ENCODE data around the gene MACF1. TPM values are rescaled to one million over a fixed set of nuclear protein-coding genes. Genes with fewer than 3 reads are reported as not detected.

The MACF1 gene
- polyA plus RNA-seq, 1 of the 3 experiments (the other 2 are of a cell fraction): 37.6 TPM

GRCh38 chr1:39229504-39229903, 25.0 kb downstream of the MACF1 start:
- WGBS (ENCODE audit: low lambda C conversion rate): 96% methylated on average over 4 of the region's 4 CpGs
- H3K4me1 ChIP-seq (ENCODE audit: control insufficient read depth in 1 of 2, insufficient read depth in 2 of 2, low read depth in 1 of 2, low read length in 1 of 2): peaks cover 0 to 25% of the 10 kb centered on the region in 2 experiments; a peak in 2 of 4 replicates
- H3K36me3 ChIP-seq (replicated peaks in 1 of 2; ENCODE audit: control insufficient read depth in 1 of 2, insufficient read depth in 2 of 2, low read length in 1 of 2): peaks cover 0 to 18% of the 10 kb centered on the region in 2 experiments
- no peak overlapping the region for H3K4me3 ChIP-seq (ENCODE audit: low read depth in 2 of 2, low read length in 1 of 2)
- no peak overlapping the region for H3K9ac ChIP-seq
- no peak overlapping the region; the same call in 1 of the 2 replicates for H3K4me2 ChIP-seq
- DNase-seq: no peak
- H3K27me3 ChIP-seq (ENCODE audit: insufficient read depth): no peaks in the 10 kb centered on the region
- peaks cover 87% of the 10 kb centered on the region for H3K79me2 ChIP-seq (ENCODE audit: insufficient read depth)
- CTCF ChIA-PET: no interaction called here
- H3K9me2 ChIP-seq: no peaks in the 10 kb centered on the region
- H3K27ac ChIP-seq (ENCODE audit: low read depth in 2 of 2, low read length in 1 of 2): peak overlapping the region in 1 of 2 experiments; percentile 75; a peak in 1 of 4 replicates
- H3K9me3 ChIP-seq: no peaks in the 10 kb centered on the region
- TF ChIP-seq USF1 (IDR thresholded peaks at IDR 0.05; ENCODE audit: borderline replicate concordance, low read depth) (no peak), RCOR1 (IDR thresholded peaks at IDR 0.05; ENCODE audit: low read length) (no peak), MEF2A (IDR thresholded peaks at IDR 0.05; ENCODE audit: borderline replicate concordance, low read depth) (no peak), YY1 (IDR thresholded peaks at IDR 0.05; ENCODE audit: low read depth) (no peak), MXI1 (IDR thresholded peaks at IDR 0.05; ENCODE audit: low read depth, low read length) (no peak)
- POLR2A ChIA-PET: no interaction called here
- H2AFZ ChIP-seq (ENCODE audit: low read depth): no peak overlapping the region
- H4K20me1 ChIP-seq (ENCODE audit: insufficient read depth): peaks cover 50% of the 10 kb centered on the region
- H3F3A ChIP-seq (replicated peaks; ENCODE audit: insufficient read depth): peaks cover 24% of the 10 kb centered on the region

GRCh38 chr1:39230261-39231190, 26.0 kb downstream of the MACF1 start:
- H3K27me3 ChIP-seq (ENCODE audit: insufficient read depth): no peaks in the 10 kb centered on the region
- ChIA-PET CTCF (interaction anchor here (0.7 to 1.8 kb wide), 2 partner anchors 132 to 180 kb away, joined by 3 to 4 read pairs; no protein-coding TSS in a partner anchor), POLR2A (no interaction called here)
- no peak for DNase-seq
- peaks cover 45% of the 10 kb centered on the region for H4K20me1 ChIP-seq (ENCODE audit: insufficient read depth)
- H3K9ac ChIP-seq: no peak overlapping the region
- no peaks in the 10 kb centered on the region for H3K9me3 ChIP-seq
- TF ChIP-seq EP300 (IDR thresholded peaks at IDR 0.05; ENCODE audit: borderline replicate concordance in 1 of 2, low read depth in 1 of 2, low read length in 1 of 2) (no peak), NFIC (IDR thresholded peaks at IDR 0.05; ENCODE audit: borderline replicate concordance) (peak; percentile 6; the same call in 1 of the 2 replicates), YY1 (IDR thresholded peaks at IDR 0.05; ENCODE audit: low read depth) (no peak), SIN3A (IDR thresholded peaks at IDR 0.05; ENCODE audit: borderline replicate concordance, low read depth, low read length) (no peak), CTCF (IDR thresholded peaks at IDR 0.05) (no peak), FOXJ3 (CRISPR knock-in tag; IDR thresholded peaks at IDR 0.05) (no peak), EZH2phosphoT487 (IDR thresholded peaks at IDR 0.05; ENCODE audit: borderline replicate concordance, low read depth) (no peak), GATA2 (CRISPR knock-in tag; IDR thresholded peaks at IDR 0.05) (no peak), TCF12 (IDR thresholded peaks at IDR 0.05) (peak; percentile 20; the same call in 1 of the 2 replicates), REST (IDR thresholded peaks at IDR 0.05; ENCODE audit: low read depth, low read length) (no peak), CHD2 (IDR thresholded peaks at IDR 0.05; ENCODE audit: low read length, partially characterized antibody) (no peak), RFX5 (IDR thresholded peaks at IDR 0.05; ENCODE audit: low read length) (no peak), TEAD4 (IDR thresholded peaks at IDR 0.05; ENCODE audit: borderline replicate concordance, insufficient read depth) (peak; percentile 49; the same call in 1 of the 2 replicates)
- H3K9me2 ChIP-seq: no peaks in the 10 kb centered on the region
- peaks cover 25% of the 10 kb centered on the region for H3F3A ChIP-seq (replicated peaks; ENCODE audit: insufficient read depth)
- H3K36me3 ChIP-seq (replicated peaks in 1 of 2; ENCODE audit: control insufficient read depth in 1 of 2, insufficient read depth in 2 of 2, low read length in 1 of 2): peaks cover 0 to 19% of the 10 kb centered on the region in 2 experiments
- H3K79me2 ChIP-seq (ENCODE audit: insufficient read depth): peaks cover 82% of the 10 kb centered on the region
- 93% methylated on average over 9 of the region's 9 CpGs for WGBS (ENCODE audit: low lambda C conversion rate)
- peak overlapping the region; percentile 12 to 75; a peak in 3 of 4 replicates for H3K27ac ChIP-seq (ENCODE audit: low read depth in 2 of 2, low read length in 1 of 2)
- H3K4me1 ChIP-seq (ENCODE audit: control insufficient read depth in 1 of 2, insufficient read depth in 2 of 2, low read depth in 1 of 2, low read length in 1 of 2): peaks cover 0 to 23% of the 10 kb centered on the region in 2 experiments; a peak in 2 of 4 replicates
- H3K4me2 ChIP-seq: peak overlapping the region; percentile 66
- no peak overlapping the region for H2AFZ ChIP-seq (ENCODE audit: low read depth)
- peak overlapping the region in 1 of 2 experiments; percentile 14; a peak in 1 of 4 replicates for H3K4me3 ChIP-seq (ENCODE audit: low read depth in 2 of 2, low read length in 1 of 2)

All from SK-N-SH (cell line).